IPS-NIHi11 (cell line): ENCODE measurements around the gene ATF3.
"Not testable (repeated sequence)": the region's sequence is repeated elsewhere in the genome, so short reads cannot be mapped to it uniquely, and the experiment has no call there.

Experiments used
- DNase-seq: peaks from one replicate; pipeline ENCODE4 v3.0.0; 2012; ENCODE audit warnings: mixed read lengths, low spot score

Gene ATF3

GRCh38 chr1:212628046-212628445 lies 19.5 kb downstream of the ATF3 start:
- DNase-seq = no peak

DNA sequence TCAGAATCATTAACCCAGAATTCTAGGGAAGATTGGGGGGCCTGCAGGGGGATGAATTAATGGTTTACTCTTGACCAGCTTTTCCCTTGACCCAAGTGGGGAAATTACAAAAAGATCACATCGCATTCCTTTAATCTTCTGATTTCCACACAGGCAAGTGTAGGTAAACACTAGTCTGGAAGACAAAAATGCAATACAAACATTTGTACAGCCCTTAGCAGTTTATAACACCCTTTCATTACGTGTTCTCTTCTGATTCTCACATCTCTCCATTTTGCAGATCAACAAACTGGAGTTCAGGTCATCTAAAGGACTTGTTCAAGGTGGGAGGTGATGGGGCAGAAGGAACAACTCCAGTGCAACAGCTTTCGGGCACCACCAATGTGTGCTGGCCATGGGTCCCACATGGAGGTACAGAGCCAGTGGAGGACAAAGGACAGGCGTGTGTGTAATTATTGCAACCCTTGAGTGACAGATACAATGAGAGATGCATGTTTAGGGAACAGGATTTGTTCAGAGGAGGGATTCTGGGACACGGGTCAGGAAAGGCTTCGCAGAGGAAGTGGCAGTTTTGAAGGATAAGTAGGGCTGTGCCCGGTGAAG lies 20.4 kb downstream of the ATF3 start:
- DNase-seq = no peak

DNA sequence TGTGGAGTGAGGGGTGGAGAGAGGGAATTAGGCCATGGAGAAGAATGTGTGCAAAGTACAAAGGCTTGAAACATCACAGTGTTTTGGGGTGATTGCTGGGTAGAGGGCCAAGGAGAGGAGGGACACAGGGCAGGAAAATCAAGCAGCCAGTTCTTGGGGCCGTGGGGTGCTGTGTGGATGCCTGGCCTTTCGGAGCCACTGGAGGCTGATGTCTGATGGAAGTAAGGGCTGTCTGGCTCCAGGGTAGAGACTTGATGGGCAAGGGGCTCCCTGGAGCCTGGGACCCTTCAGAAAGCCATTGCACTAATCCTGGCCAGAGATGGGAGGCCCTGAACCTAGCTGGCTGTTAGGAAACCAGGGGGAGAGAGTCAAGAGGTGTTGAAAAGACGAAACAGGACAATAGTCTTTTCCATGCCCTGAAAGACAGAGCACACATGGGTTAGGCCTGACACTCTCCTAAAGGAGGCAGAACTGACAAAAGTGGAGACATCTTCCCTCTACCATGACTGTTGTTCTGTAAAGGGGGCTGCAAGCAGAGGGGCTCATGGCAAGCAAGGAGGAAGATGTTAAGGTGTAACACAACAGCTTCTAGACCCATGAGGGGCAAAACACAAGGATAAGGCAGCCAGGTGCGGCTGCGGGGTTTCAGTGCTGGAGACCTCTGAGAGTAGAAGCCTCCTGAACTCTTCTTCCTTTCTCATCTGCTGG lies 21.0 kb downstream of the ATF3 start:
- DNase-seq = no peak

- DNase-seq = peak; percentile 86
Measured at GRCh38 chr1:212630158-212630900, 21.8 kb downstream of the ATF3 start.

- DNase-seq = no peak
Measured at GRCh38 chr1:212633161-212633560, 24.6 kb downstream of the ATF3 start.

DNA sequence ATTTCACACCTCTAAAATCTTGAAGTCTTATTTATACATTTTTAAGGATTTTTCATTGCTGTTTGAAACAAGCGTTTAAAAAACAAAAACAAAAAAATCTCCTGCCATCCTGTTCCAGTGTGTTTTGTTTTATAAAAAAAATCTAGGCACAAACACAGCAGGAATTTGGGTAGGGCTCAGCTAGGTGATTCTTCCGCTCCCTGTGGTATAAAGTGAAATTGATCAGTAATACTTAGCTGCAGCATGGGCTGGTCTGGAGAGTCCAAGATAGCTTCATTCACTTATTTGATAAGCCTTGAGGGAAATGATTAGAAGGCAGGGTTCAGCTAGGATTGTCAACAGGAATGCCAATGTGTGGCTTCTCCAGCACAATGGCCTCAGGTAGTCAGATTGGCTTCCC lies 25.7 kb downstream of the ATF3 start:
- DNase-seq = no peak

DNA sequence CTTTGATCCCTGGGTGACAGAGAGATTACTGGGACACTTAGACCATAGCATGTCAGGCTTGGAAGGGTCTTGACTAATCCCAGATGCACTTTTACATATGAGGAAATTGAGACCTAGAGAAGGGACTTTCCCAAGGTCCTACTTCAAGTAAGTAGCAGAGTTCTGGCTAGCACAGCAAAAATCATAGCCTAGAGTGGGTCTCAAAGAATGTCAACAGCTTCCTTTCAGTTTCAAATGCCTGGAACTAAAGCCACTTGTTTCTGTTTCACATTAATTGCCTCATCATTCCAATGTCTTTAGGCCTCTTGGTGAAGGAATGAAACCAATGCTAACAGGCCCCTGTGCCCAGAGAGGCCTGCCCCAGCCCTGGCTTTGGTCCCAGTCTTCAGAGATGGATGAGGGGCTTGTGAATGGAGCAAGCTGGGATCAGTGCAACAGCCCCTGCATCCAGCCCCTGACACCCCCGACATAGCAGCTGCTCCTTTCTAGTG lies 26.6 kb downstream of the ATF3 start:
- no peak for DNase-seq

GRCh38 chr1:212637902-212638301 lies 29.3 kb downstream of the ATF3 start:
- no peak for DNase-seq

- DNase-seq = no peak
Measured at GRCh38 chr1:212638492-212639151, 30.1 kb downstream of the ATF3 start.

DNA sequence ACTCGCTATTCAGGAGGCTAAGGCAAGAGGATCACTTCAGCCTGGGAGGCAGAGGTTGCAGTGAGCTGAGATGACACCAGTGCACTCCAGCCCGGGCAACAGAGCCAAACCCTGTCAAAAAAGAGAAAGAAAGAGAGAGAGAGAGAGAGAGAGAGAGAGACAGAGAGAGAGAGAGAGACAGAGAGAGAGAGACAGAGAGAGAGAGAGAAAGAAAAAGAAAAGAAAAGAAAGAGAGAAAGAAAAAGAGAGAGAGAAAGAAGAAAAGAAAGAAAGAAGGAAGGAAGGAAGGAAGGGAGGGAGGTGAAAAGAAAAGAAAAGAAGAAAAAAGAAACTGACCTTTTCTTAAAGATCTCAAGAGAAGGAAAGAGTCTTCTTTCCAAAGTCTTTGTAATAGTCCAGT lies 31.0 kb downstream of the ATF3 start:
- DNase-seq = not testable (repeated sequence)

GRCh38 chr1:212640223-212640878 lies 31.8 kb downstream of the ATF3 start:
- no peak for DNase-seq

- no peak for DNase-seq
Measured at GRCh38 chr1:212641956-212642355, 33.4 kb downstream of the ATF3 start.

GRCh38 chr1:212643877-212644276 lies 35.3 kb downstream of the ATF3 start:
- DNase-seq = no peak

DNA sequence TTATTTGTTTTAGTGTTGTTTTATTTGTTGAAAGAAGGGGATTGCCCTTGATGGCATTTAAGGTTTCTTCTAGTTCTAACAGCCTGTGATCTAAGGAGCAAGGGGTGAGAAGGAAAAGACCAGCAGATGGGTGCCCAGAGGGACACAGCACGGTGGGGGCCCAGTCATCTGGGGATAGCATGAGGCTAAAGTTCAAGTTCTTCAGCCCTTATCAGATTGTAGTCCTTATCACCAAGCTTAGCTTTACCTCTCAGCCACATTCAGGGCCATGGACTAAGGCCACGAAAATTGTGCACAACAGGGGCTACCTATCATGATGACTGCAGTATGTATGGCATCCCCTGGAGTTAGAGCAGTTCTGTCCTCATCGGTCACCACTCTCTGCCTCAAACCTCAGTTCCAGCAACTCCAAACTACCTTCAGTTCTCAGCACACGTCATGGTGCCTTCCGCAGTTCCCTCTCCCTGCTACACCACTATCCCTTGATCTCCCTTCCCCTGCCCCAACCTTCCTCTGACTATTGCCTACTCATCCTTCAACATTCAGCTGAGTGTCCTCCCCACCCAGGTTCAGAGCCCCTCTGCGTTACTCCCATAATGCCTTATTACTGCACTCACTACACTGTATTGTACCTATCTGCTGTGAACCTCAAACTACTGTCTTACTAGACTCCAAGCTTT lies 36.4 kb downstream of the ATF3 start:
- no peak for DNase-seq

DNA sequence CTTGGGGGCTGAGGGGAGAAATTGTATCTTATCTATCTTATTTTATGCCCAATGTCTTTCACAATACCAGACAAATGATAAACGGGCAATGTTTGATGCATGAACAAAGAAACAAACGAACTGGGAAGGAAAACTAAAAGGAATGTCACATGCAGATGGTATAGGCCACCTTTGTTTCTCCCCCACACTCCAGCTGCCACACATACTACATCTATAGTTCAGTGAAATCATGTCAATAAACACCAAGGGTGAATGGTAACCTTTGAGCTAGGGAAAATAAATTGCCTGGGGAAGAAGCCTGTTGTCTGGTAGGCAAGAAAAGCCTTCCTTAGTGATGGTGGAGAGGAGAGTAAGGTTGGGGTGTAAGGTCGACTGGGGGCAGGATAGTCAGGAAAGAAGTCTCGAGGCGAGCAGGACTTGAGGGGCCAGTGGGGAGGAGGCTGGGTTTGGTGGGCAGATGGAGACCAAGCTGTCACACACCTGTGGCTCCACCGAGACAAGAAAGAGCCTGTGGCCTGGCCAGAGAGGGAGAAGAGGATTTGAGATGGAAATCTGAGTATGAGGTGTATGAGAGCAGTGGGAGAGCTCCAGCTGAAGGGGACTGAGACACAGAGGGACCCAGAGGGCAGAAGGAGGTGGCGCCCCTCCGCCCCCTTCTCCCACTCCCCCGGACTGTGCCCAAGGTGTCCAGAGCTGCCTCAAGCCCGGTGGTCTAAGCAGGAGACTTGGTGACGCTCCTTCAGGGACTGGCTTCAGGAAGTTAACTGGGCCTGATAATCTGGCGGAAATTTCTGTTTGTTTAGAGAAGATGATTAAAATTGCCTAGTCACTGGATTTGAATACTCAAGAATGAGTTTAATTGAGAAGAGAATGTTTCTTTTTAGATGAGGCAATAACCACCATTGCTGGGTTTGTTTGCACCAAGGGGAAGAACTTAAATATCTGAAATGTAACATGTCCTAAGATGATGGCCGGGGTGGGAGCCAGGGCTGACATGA lies 37.3 kb downstream of the ATF3 start:
- no peak for DNase-seq

GRCh38 chr1:212646588-212646987 lies 38.0 kb downstream of the ATF3 start:
- DNase-seq = no peak

- DNase-seq = no peak
Measured at GRCh38 chr1:212647004-212647403, 38.4 kb downstream of the ATF3 start.

DNA sequence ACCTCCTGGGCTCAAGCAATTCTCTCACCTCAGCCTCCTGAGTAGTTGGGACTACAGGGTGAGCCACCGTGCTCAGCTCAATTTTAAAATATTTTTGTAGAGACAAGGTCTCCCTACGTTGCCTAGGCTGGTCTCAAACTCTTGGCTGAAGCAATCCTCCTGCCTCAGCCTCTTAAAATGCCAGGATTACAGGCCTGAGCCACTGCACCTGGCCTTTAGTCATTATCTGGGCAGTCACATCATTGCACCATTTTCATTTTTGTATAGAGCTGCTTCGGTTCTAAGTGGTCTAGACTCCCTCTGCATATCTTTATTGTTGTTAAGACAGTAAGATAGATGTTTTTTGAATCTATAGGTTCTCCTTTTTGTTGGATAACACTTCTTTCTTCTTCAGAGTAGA lies 39.9 kb downstream of the ATF3 start:
- DNase-seq = no peak

DNA sequence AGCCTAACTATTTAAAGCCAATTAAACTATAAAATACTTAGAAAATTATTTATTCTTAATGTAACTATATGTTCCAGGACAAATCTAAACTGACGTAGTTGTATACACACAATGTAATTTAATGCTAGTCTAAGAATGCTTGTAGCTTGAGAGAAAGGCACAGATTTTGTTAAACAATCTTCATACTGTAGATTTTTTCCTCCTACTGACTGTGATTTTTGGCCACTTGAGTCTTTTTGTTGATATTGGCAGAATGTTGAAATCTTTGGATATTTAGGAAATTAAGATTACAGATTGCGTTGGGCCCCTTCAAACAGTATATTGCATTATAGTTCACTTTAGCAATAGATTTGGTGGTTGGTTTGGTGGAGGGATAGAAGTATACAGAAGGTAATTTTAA lies 40.5 kb downstream of the ATF3 start:
- DNase-seq = no peak

DNA sequence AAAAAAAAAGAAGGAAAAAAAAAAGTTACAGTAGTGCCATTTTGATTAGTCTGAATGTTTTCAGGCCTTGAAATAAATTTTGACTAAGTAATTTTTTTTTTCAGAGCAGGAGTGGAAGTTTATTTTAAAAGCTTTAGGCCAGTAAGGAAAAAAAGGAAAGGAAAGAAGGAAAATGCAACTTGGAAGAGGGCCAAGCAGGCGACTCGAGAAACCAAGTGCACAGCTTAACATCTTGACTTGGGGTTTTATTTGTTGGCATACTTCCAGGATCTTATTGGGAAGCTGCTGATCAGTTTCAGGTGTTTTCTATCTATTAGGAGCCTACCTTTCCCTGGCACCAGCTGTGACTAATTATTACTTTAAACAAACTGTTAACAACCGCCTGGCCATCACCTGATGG lies 41.7 kb downstream of the ATF3 start:
- DNase-seq = no peak
